ENCODE results near the gene ADGRD2.

The ADGRD2 gene

GRCh38 chr9:124454791-124455443 is 4.7 kb downstream of the ADGRD2 start:
- H2AFZ ChIP-seq (ENCODE audit: insufficient read depth, low read length, poor library complexity): no peak overlapping the region
- no peak overlapping the region for H3K14ac ChIP-seq (ENCODE audit: low read length)
- peaks cover 16% of the 10 kb centered on the region for H3K27me3 ChIP-seq (ENCODE audit: insufficient read depth, low read length)
- H3K4ac ChIP-seq (ENCODE audit: low read depth, low read length): no peak overlapping the region
- no peak for DNase-seq
- H3K9me3 ChIP-seq (ENCODE audit: insufficient read depth, low read depth, low read length): peaks cover 7% of the 10 kb centered on the region
- H3K36me3 ChIP-seq (ENCODE audit: control insufficient read depth in 1 of 2, insufficient read depth in 2 of 2, low read length in 2 of 2): no peaks in the 10 kb centered on the region
- H3K18ac ChIP-seq (ENCODE audit: low read length): no peak overlapping the region
- H3K4me1 ChIP-seq (ENCODE audit: control insufficient read depth in 1 of 2, insufficient read depth in 2 of 2, low read length in 2 of 2): peaks cover 0 to 4% of the 10 kb centered on the region in 2 experiments
- H2BK120ac ChIP-seq (ENCODE audit: insufficient read depth, low read length, poor library complexity): no peak overlapping the region
- H4K12ac ChIP-seq (ENCODE audit: low read depth, low read length): no peak overlapping the region
- H3K4me3 ChIP-seq (ENCODE audit: low read depth, low read length): no peak overlapping the region
- no peak overlapping the region for H3K23ac ChIP-seq (ENCODE audit: low read length)
- no peaks in the 10 kb centered on the region for H3K79me2 ChIP-seq (ENCODE audit: control insufficient read depth, insufficient read depth, low read length, poor library complexity)
- no peaks in the 10 kb centered on the region for H3K79me1 ChIP-seq (ENCODE audit: low read length)
- no peak overlapping the region for H3K9ac ChIP-seq (ENCODE audit: low read length)
- no peak overlapping the region for H3K4me2 ChIP-seq (ENCODE audit: low read length)
- H2BK5ac ChIP-seq (ENCODE audit: low read depth, low read length, poor library complexity): no peak overlapping the region
- no peak overlapping the region for H4K8ac ChIP-seq (ENCODE audit: low read depth, low read length)
- no CpG with 5 or more reads among the region's 14 CpGs for WGBS (ENCODE audit: extremely low coverage, insufficient coverage, insufficient read length)
- H2AK5ac ChIP-seq (ENCODE audit: low read length): no peak overlapping the region
- no peak overlapping the region for H3K27ac ChIP-seq (ENCODE audit: low read depth, low read length)
- H4K91ac ChIP-seq (ENCODE audit: low read depth, low read length): no peak overlapping the region
- no peak overlapping the region for H2BK12ac ChIP-seq (ENCODE audit: low read length)

GRCh38 chr9:124455820-124456219 is 5.6 kb downstream of the ADGRD2 start:
- no peak overlapping the region for H4K8ac ChIP-seq (ENCODE audit: low read depth, low read length)
- no peak overlapping the region for H2AK5ac ChIP-seq (ENCODE audit: low read length)
- peaks cover 12% of the 10 kb centered on the region for H3K27me3 ChIP-seq (ENCODE audit: insufficient read depth, low read length)
- H3K18ac ChIP-seq (ENCODE audit: low read length): no peak overlapping the region
- no CpG with 5 or more reads among the region's 7 CpGs for WGBS (ENCODE audit: extremely low coverage, insufficient coverage, insufficient read length)
- no peak overlapping the region for H3K4me3 ChIP-seq (ENCODE audit: low read depth, low read length)
- H3K4me1 ChIP-seq (ENCODE audit: control insufficient read depth in 1 of 2, insufficient read depth in 2 of 2, low read length in 2 of 2): peaks cover 0 to 2% of the 10 kb centered on the region in 2 experiments
- no peak overlapping the region for H3K9ac ChIP-seq (ENCODE audit: low read length)
- H3K4ac ChIP-seq (ENCODE audit: low read depth, low read length): no peak overlapping the region
- H2BK120ac ChIP-seq (ENCODE audit: insufficient read depth, low read length, poor library complexity): no peak overlapping the region
- no peak for DNase-seq
- no peaks in the 10 kb centered on the region for H3K79me2 ChIP-seq (ENCODE audit: control insufficient read depth, insufficient read depth, low read length, poor library complexity)
- H2AFZ ChIP-seq (ENCODE audit: insufficient read depth, low read length, poor library complexity): no peak overlapping the region
- H2BK5ac ChIP-seq (ENCODE audit: low read depth, low read length, poor library complexity): no peak overlapping the region
- H4K12ac ChIP-seq (ENCODE audit: low read depth, low read length): no peak overlapping the region
- H3K79me1 ChIP-seq (ENCODE audit: low read length): no peaks in the 10 kb centered on the region
- H3K9me3 ChIP-seq (ENCODE audit: insufficient read depth, low read depth, low read length): peaks cover 7% of the 10 kb centered on the region
- H3K14ac ChIP-seq (ENCODE audit: low read length): no peak overlapping the region
- H2BK12ac ChIP-seq (ENCODE audit: low read length): no peak overlapping the region
- H3K4me2 ChIP-seq (ENCODE audit: low read length): no peak overlapping the region
- H3K27ac ChIP-seq (ENCODE audit: low read depth, low read length): no peak overlapping the region
- no peak overlapping the region for H4K91ac ChIP-seq (ENCODE audit: low read depth, low read length)
- H3K36me3 ChIP-seq (ENCODE audit: control insufficient read depth in 1 of 2, insufficient read depth in 2 of 2, low read length in 2 of 2): no peaks in the 10 kb centered on the region
- no peak overlapping the region for H3K23ac ChIP-seq (ENCODE audit: low read length)

GRCh38 chr9:124456341-124457078 is 6.3 kb downstream of the ADGRD2 start:
- Histone ChIP-seq H2AFZ (ENCODE audit: insufficient read depth, low read length, poor library complexity) (no peak overlapping the region), H2BK5ac (ENCODE audit: low read depth, low read length, poor library complexity) (no peak overlapping the region), H3K23ac (ENCODE audit: low read length) (no peak overlapping the region), H4K12ac (ENCODE audit: low read depth, low read length) (no peak overlapping the region), H3K4me3 (ENCODE audit: low read depth, low read length) (no peak overlapping the region), H3K79me2 (ENCODE audit: control insufficient read depth, insufficient read depth, low read length, poor library complexity) (no peaks in the 10 kb centered on the region), H2AK5ac (ENCODE audit: low read length) (no peak overlapping the region), H3K36me3 (ENCODE audit: control insufficient read depth in 1 of 2, insufficient read depth in 2 of 2, low read length in 2 of 2) (no peaks in the 10 kb centered on the region), H3K27ac (ENCODE audit: low read depth, low read length) (no peak overlapping the region), H3K79me1 (ENCODE audit: low read length) (no peaks in the 10 kb centered on the region), H3K9ac (ENCODE audit: low read length) (no peak overlapping the region), H2BK12ac (ENCODE audit: low read length) (no peak overlapping the region), H4K91ac (ENCODE audit: low read depth, low read length) (no peak overlapping the region), H4K8ac (ENCODE audit: low read depth, low read length) (no peak overlapping the region), H3K9me3 (ENCODE audit: insufficient read depth, low read depth, low read length) (peaks cover 6% of the 10 kb centered on the region), H3K14ac (ENCODE audit: low read length) (no peak overlapping the region), H2BK120ac (ENCODE audit: insufficient read depth, low read length, poor library complexity) (no peak overlapping the region), H3K4me1 (ENCODE audit: control insufficient read depth in 1 of 2, insufficient read depth in 2 of 2, low read length in 2 of 2) (peaks cover 0 to 2% of the 10 kb centered on the region in 2 experiments), H3K4me2 (ENCODE audit: low read length) (no peak overlapping the region), H3K18ac (ENCODE audit: low read length) (no peak overlapping the region), H3K27me3 (ENCODE audit: insufficient read depth, low read length) (peaks cover 7% of the 10 kb centered on the region), H3K4ac (ENCODE audit: low read depth, low read length) (no peak overlapping the region)
- no CpG with 5 or more reads among the region's 15 CpGs for WGBS (ENCODE audit: extremely low coverage, insufficient coverage, insufficient read length)
- DNase-seq: no peak

- no peak overlapping the region for H3K4me3 ChIP-seq (ENCODE audit: low read depth, low read length)
- peaks cover 0 to 2% of the 10 kb centered on the region in 2 experiments for H3K4me1 ChIP-seq (ENCODE audit: control insufficient read depth in 1 of 2, insufficient read depth in 2 of 2, low read length in 2 of 2)
- H3K9me3 ChIP-seq (ENCODE audit: insufficient read depth, low read depth, low read length): peaks cover 5% of the 10 kb centered on the region
- no peak overlapping the region for H3K4ac ChIP-seq (ENCODE audit: low read depth, low read length)
- DNase-seq: no peak
- H3K79me1 ChIP-seq (ENCODE audit: low read length): no peaks in the 10 kb centered on the region
- H3K79me2 ChIP-seq (ENCODE audit: control insufficient read depth, insufficient read depth, low read length, poor library complexity): no peaks in the 10 kb centered on the region
- H3K36me3 ChIP-seq (ENCODE audit: control insufficient read depth in 1 of 2, insufficient read depth in 2 of 2, low read length in 2 of 2): no peaks in the 10 kb centered on the region
- no peak overlapping the region for H2BK12ac ChIP-seq (ENCODE audit: low read length)
- peaks cover 7% of the 10 kb centered on the region for H3K27me3 ChIP-seq (ENCODE audit: insufficient read depth, low read length)
- no peak overlapping the region for H3K4me2 ChIP-seq (ENCODE audit: low read length)
- no CpG with 5 or more reads among the region's 18 CpGs for WGBS (ENCODE audit: extremely low coverage, insufficient coverage, insufficient read length)
- no peak overlapping the region for H2AK5ac ChIP-seq (ENCODE audit: low read length)
- H2BK5ac ChIP-seq (ENCODE audit: low read depth, low read length, poor library complexity): no peak overlapping the region
- H4K91ac ChIP-seq (ENCODE audit: low read depth, low read length): no peak overlapping the region
- no peak overlapping the region for H3K18ac ChIP-seq (ENCODE audit: low read length)
- H2AFZ ChIP-seq (ENCODE audit: insufficient read depth, low read length, poor library complexity): no peak overlapping the region
- H4K12ac ChIP-seq (ENCODE audit: low read depth, low read length): no peak overlapping the region
- H3K27ac ChIP-seq (ENCODE audit: low read depth, low read length): no peak overlapping the region
- no peak overlapping the region for H2BK120ac ChIP-seq (ENCODE audit: insufficient read depth, low read length, poor library complexity)
- no peak overlapping the region for H4K8ac ChIP-seq (ENCODE audit: low read depth, low read length)
- H3K23ac ChIP-seq (ENCODE audit: low read length): no peak overlapping the region
- no peak overlapping the region for H3K9ac ChIP-seq (ENCODE audit: low read length)
- H3K14ac ChIP-seq (ENCODE audit: low read length): no peak overlapping the region
These were observed 7.0 kb downstream of the ADGRD2 start for GRCh38 chr9:124457079-124457886.
